IgD-negative memory B cell (primary cell): ENCODE data around the gene KLHL1. TPM values are rescaled to one million over a fixed set of nuclear protein-coding genes. Genes with fewer than 3 reads are reported as not detected.

Experiments used
- H3K27ac Mint-ChIP-seq, 3 donors: one replicate each; pipeline ENCODE4 v1.8.0; 2020 to 2022; ENCODE audit warnings: mild to moderate bottlenecking in 3 of 3, mixed read lengths in 3 of 3, moderate library complexity in 1 of 3
- H3K27me3 Mint-ChIP-seq: one replicate; pipeline ENCODE4 v1.8.0; 2021; ENCODE audit warnings: mixed read lengths
- H3K36me3 Mint-ChIP-seq: one replicate; pipeline ENCODE4 v1.8.0; 2020; ENCODE audit warnings: mild to moderate bottlenecking, mixed read lengths
- H3K4me1 Mint-ChIP-seq, 3 donors: one replicate each; pipeline ENCODE4 v1.8.0; 2020 to 2022; ENCODE audit warnings: mixed read lengths in 3 of 3, mild to moderate bottlenecking in 1 of 3
- H3K4me3 Mint-ChIP-seq, 4 donors: one replicate each; pipeline ENCODE4 v1.8.0; 2020 to 2022; ENCODE audit warnings: mild to moderate bottlenecking in 4 of 4, mixed read lengths in 4 of 4, moderate library complexity in 3 of 4
- H3K9me3 Mint-ChIP-seq, 3 donors: one replicate each; pipeline ENCODE4 v1.8.0; 2020 to 2021; ENCODE audit warnings: mixed read lengths in 3 of 3, mild to moderate bottlenecking in 1 of 3
- polyA plus RNA-seq: library from polyadenylated mRNA; unstranded; fragments of 300-500 nt; fragmentation: Illumina TruSeq; gene quantifications from one replicate; pipeline ENCODE4 v1.2.3, GENCODE V29; 2021

KLHL1 gene
- polyA plus RNA-seq, 1 donor from 2014 or later, result not detected

- Mint-ChIP-seq H3K4me3 (no peak overlapping the region), H3K9me3 (peaks cover 3 to 4% (median 3%) of the 10 kb centered on the region in 3 donors), H3K36me3 (no peaks in the 10 kb centered on the region)
Measured at GRCh38 chr13:69721631-69722030, 386.6 kb downstream of the KLHL1 start.

DNA sequence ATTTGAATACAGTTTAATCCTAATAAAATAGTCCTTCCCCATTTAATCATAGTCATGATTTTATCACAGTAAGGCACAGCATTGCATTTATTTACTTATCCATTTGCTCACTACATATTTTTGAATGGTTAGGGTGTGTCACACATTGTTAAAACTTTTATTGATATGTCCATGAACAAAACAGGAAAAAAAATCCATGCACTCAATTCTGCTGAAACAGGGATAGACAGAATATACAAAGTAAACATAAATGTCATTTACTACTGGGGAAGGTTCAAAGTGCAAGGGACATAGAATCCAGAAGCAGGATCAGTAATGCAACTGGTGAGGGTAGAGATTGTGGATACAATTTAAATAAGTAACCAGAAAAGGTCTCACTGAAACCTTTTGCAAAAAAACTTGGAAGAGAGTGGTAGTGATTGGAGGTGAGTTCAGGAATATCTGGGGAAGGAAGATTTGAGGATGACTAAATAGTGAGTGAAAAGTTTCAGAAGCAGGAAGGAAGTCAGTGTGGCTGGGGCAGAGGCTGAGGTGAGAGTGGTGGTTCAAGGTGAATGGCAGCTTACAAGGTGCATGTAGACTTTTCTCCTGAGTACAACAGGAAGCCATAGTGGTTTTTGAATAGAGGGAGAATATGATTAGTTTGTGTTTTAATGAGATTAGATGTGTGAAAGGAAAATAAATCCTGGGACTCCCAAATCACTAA, 387.8 kb downstream of the KLHL1 start:
- Mint-ChIP-seq H3K4me3 (peak overlapping the region in 1 of 4 donors; percentile 39), H3K9me3 (peaks cover 3 to 5% (median 4%) of the 10 kb centered on the region in 3 donors), H3K27ac (no peak overlapping the region), H3K36me3 (no peaks in the 10 kb centered on the region), H3K4me1 (no peaks in the 10 kb centered on the region), H3K27me3 (no peaks in the 10 kb centered on the region)

More at GRCh38 chr13:69721631-69722030, 386.6 kb downstream of the KLHL1 start:
- no peak overlapping the region for H3K27ac Mint-ChIP-seq
- no peaks in the 10 kb centered on the region for H3K27me3 Mint-ChIP-seq
- H3K4me1 Mint-ChIP-seq, result no peaks in the 10 kb centered on the region

DNA sequence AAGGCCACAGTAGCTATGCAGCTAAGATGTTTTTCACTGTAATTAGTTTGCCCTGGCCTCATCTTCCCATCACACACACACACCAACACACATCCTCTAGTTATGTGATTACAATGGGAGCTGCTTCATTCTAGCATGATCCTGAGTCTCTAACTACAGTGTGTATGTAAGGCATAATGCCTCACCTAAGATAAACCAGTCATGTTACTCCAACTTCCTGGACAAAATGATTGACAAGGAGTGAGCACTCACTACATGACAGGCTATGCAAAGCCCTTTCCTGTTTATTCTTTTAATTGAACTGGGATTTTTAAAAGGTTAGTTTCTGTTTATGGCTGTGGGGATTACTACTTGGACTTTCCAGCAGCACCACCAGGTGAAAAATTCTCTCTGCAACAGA, 401.4 kb downstream of the KLHL1 start:
- Mint-ChIP-seq H3K4me1 (no peaks in the 10 kb centered on the region), H3K9me3 (no peaks in the 10 kb centered on the region), H3K27ac (no peak overlapping the region), H3K4me3 (no peak overlapping the region), H3K27me3 (no peaks in the 10 kb centered on the region), H3K36me3 (no peaks in the 10 kb centered on the region)

DNA sequence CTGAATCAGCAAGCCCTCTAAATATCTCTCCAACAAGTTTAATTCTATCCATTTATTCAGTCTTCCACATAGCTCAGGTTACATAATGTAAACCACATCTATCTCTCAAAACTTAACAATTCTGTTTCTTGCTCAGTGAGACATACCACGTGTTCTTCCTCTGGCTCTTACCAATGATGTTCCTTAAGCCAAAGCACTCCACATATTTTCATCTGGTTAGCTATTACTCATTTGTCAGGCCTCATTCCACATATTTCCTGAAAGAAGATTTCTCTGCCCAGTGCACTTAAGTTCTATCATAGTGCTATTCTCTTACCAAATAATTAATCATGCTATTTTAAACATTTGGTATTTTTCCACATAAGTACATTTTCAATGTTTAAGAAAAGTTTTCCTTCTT, 403.9 kb downstream of the KLHL1 start:
- Mint-ChIP-seq H3K27ac (no peak overlapping the region), H3K36me3 (no peaks in the 10 kb centered on the region), H3K4me1 (no peaks in the 10 kb centered on the region), H3K27me3 (no peaks in the 10 kb centered on the region), H3K9me3 (peaks cover 0 to 1% (median 0%) of the 10 kb centered on the region in 3 donors), H3K4me3 (no peak overlapping the region)

- Mint-ChIP-seq H3K4me3 (no peak overlapping the region), H3K27me3 (no peaks in the 10 kb centered on the region), H3K36me3 (no peaks in the 10 kb centered on the region), H3K27ac (no peak overlapping the region), H3K4me1 (no peaks in the 10 kb centered on the region), H3K9me3 (peaks cover 0 to 2% (median 0%) of the 10 kb centered on the region in 3 donors)
Measured at GRCh38 chr13:69690999-69691398, 417.3 kb downstream of the KLHL1 start.

GRCh38 chr13:69683921-69684686, 424.1 kb downstream of the KLHL1 start:
- H3K4me1 Mint-ChIP-seq, result no peaks in the 10 kb centered on the region
- no peaks in the 10 kb centered on the region for H3K36me3 Mint-ChIP-seq
- no peaks in the 10 kb centered on the region for H3K27me3 Mint-ChIP-seq
- H3K4me3 Mint-ChIP-seq, result no peak overlapping the region
- no peak overlapping the region for H3K27ac Mint-ChIP-seq
- peaks cover 0 to 3% (median 0%) of the 10 kb centered on the region in 3 donors for H3K9me3 Mint-ChIP-seq

DNA sequence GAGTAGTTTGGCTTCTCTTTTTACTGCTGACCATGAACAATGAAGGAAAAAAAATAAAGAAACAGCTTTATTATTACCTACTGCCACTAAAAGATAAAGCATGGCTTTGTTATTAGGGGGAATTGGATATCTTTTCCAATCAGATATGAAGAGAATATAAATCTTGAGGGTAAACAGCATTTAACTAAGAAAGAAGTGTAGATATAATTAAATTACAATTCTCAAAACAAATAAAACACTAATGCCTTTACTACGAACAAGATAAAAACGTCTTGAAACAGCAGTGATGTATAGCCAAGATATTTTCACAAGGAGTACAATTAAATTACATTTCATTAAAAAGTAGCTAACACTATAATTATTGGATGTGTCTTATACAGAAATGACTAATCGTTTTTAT, 426.5 kb downstream of the KLHL1 start:
- Mint-ChIP-seq H3K9me3 (peaks cover 0 to 3% (median 3%) of the 10 kb centered on the region in 3 donors), H3K36me3 (no peaks in the 10 kb centered on the region), H3K4me1 (no peaks in the 10 kb centered on the region), H3K27ac (no peak overlapping the region), H3K27me3 (no peaks in the 10 kb centered on the region), H3K4me3 (no peak overlapping the region)

DNA sequence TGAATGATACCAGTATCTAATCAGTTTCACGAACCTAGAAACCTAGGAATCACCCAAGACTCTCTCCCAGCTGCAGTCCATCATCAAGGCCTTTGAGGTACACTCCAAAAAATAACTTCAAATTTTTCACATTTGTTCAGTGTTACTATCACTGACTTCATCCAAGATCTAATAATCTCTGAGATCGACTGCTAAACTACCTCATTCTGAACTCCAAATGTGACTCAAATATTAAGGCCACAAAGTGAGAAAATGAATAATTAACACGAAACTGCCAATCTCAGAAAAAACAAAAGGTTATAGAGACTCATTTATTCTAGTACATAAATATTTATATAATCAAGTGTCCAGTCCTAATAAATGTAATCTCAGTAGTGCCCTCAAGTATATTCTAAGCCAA, 430.9 kb downstream of the KLHL1 start:
- no peak overlapping the region for H3K4me3 Mint-ChIP-seq
- H3K4me1 Mint-ChIP-seq, result no peaks in the 10 kb centered on the region
- no peak overlapping the region for H3K27ac Mint-ChIP-seq
- H3K27me3 Mint-ChIP-seq, result no peaks in the 10 kb centered on the region
- no peaks in the 10 kb centered on the region for H3K36me3 Mint-ChIP-seq
- H3K9me3 Mint-ChIP-seq, result peaks cover 0 to 4% (median 3%) of the 10 kb centered on the region in 3 donors

DNA sequence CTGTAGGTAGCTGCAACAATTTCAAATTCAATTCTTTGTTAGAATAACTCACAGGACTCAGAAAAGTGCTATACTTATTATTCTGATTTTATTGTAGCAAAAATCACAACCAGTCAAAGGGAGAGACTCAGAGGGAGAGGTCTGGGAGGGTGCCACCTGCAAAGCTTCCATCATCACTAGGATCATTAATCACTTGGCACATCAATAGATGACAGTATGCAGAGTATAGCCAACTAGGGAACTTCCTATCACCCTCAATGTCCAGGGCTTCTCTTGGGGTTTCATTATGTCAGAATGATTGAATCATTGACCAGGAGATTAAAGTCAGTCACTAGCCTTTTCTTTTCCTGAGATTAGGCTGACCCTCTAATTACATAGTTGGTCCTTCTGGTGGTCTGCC, 432.0 kb downstream of the KLHL1 start:
- no peak overlapping the region for H3K27ac Mint-ChIP-seq
- no peaks in the 10 kb centered on the region for H3K27me3 Mint-ChIP-seq
- H3K4me3 Mint-ChIP-seq, result no peak overlapping the region
- no peaks in the 10 kb centered on the region for H3K4me1 Mint-ChIP-seq
- H3K9me3 Mint-ChIP-seq, result peaks cover 0 to 4% (median 3%) of the 10 kb centered on the region in 3 donors
- H3K36me3 Mint-ChIP-seq, result no peaks in the 10 kb centered on the region

GRCh38 chr13:69660155-69660554, 448.1 kb downstream of the KLHL1 start:
- H3K9me3 Mint-ChIP-seq, result peaks cover 4 to 20% (median 18%) of the 10 kb centered on the region in 3 donors
- no peaks in the 10 kb centered on the region for H3K36me3 Mint-ChIP-seq
- no peak overlapping the region for H3K4me3 Mint-ChIP-seq
- H3K4me1 Mint-ChIP-seq, result no peaks in the 10 kb centered on the region
- H3K27me3 Mint-ChIP-seq, result no peaks in the 10 kb centered on the region
- no peak overlapping the region for H3K27ac Mint-ChIP-seq

DNA sequence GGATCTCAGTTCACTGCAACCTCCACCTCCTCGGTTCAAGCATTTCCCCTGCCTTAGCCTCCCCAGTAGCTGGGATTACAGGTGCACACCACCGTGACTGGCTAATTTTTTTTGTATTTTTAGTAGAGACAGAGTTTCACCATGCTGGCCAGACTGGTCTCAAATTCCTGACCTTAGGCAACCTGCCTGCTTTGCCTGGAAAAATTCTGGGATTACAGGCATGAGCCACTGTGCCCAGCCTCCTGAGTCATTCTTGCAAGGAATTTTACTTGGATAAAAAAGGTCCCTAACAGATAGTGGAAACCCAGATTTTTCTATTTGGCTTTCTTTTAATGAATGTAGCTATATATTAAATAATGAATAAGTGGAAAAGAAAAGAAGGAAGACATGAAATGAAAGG, 450.6 kb downstream of the KLHL1 start:
- Mint-ChIP-seq H3K36me3 (no peaks in the 10 kb centered on the region), H3K27ac (no peak overlapping the region), H3K27me3 (no peaks in the 10 kb centered on the region), H3K4me1 (no peaks in the 10 kb centered on the region), H3K4me3 (no peak overlapping the region), H3K9me3 (peaks cover 4 to 20% (median 15%) of the 10 kb centered on the region in 3 donors)

DNA sequence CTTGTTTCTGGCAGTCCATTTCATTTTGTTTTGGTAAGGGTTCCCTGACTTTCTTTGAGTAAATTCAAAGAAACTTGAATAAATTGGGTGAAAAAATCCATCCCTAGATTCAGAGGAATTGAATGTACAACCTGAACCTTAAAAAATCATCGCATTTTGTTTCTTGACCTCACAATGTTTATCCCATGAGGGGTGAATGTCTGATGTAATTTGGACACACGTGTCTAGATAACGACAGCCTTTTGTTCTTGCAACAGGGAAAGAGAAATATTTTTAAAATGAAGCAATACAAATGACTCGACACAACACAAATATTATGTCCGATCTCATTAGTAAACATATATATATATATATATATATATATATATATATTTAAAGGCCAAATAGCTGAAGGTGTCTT, 453.9 kb downstream of the KLHL1 start:
- no peaks in the 10 kb centered on the region for H3K36me3 Mint-ChIP-seq
- H3K9me3 Mint-ChIP-seq, result peaks cover 6 to 15% (median 8%) of the 10 kb centered on the region in 3 donors
- H3K27me3 Mint-ChIP-seq, result no peaks in the 10 kb centered on the region
- no peak overlapping the region for H3K27ac Mint-ChIP-seq
- H3K4me1 Mint-ChIP-seq, result no peaks in the 10 kb centered on the region
- no peak overlapping the region for H3K4me3 Mint-ChIP-seq

Other genes starting within 250 kb of the KLHL1 start
- not detected for gene ATXN8OS, start 626 bp downstream of the KLHL1 start, polyA plus RNA-seq